ENCODE data around the gene KLHL25.

The KLHL25 gene

DNA sequence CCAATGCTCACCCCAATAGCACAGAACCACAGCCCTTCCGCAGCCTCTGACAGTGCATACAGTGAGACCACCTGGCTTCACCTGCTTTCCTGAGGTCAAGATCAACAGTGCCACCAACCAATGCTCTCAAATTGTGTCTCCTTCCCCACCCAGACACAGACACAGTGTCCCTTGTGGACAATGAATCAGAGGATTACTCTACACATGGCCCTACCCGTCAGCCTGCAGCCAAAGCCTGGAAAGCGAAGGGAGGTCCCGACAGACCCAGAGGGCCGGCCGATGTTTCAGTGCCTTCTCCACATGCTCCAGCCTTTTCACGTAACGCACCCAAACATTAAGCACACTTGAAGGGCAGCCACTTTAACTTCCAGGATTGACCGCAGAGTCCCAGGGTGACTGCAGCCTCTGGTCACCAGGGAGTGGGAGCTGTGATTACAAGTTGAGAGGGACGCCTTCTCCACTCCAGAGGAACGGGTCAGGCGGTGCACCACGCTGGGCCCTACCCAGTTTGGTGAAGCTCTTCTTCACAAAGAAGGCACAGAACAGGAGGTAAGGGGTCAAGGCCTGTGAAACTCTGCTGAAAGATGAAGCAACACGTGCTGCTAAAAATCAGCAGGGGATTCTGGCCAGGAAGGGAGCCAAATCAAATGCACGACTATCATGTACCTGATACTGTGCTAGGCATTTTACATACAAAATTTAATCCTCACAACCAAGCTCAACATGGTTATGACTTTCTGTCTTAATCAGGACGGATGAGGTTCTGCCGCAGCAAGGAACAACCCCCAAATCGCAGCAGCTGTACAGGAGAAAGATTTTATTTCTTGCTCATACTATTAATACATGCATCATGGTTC is 17.2 kb downstream of the KLHL25 start:
- no peak for DNase-seq

DNA sequence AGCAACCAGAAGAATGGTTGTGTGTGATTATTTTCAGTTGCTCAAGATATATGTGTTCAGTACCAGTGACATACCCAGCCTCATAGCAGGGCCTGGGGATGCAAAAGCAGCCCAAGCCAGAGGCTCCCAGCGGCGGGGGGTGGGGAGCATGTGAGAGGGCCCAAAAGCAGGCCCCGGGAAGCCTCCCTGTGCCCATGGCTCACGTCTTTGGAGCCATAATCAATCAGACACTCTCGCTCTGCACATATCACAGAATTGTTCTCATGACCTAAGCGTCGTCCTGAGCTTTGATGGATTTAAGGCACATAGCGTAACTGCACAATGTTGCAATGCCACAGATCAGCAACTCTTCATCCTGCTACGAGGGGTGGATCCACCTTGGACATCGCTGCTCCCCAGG is 20.8 kb downstream of the KLHL25 start:
- DNase-seq = no peak

DNA sequence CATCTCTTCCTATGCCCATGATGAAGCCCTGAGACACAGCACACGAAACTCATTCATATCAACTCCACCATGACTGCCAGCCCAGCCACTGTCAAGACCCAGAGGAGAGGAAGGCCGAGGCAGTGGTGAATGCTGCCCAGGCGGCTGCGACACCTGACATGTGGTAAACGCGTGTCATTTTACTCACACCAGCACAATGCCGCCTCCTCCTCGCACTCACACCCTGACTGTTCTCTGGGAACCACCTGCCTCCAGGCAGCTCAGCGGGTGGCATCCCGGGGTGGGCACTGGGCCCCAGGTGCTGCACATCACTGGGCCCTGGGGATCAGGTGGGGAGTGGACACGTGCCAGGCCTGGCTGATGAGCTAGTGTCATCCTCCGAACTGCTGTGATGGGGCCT is 21.5 kb downstream of the KLHL25 start:
- no peak for DNase-seq

DNA sequence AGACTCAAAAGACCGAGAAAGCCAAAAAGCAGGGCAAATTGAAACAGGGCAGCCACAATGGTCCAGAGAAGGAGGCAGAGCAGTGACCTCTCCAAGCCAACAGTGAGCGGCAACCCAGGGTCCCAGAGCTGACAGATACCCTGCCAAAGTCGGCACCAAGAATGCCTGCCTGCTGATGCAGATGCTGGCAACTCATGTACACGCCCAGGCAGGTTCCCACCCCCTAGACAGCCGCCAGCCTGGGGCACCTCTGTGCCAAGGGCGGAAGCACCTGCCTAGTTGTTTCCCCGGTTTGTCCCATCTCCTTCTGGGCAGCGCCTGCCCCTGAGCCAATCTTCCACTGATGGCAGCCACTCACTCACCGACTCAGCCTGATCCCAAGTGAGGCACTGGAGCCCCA is 22.1 kb downstream of the KLHL25 start:
- no peak for DNase-seq

DNA sequence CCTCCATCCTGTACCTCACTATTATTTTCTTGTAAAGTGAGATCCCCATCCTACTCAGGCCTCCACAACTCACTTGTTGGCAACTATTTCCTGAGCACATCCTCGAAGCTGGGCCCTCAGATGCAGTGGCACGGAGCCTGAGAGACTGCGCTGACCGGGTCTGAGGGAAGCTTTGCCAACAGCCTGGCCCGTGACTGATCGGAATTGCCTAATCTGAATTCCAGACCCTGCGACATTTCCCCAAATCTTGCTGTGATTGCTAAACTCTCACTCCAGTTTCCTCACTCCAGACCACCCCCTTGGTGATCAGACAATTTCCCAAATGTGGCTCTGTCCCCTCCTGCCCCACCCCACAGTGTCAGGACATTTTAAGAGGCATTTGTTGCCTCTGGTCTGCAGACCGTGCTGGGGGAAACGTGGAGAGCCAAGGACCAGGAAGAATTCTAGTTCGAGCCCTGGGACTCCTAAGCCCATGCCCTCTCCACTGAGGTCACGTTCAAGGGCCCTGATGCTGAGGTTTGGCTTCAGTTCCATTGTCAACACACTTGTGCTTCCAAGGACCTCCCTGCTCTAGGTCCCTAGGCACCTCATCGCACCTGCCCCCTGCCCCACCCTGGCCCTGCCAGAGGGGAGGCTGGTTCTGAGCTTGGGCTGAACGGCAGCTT is 22.8 kb downstream of the KLHL25 start:
- DNase-seq = no peak

DNA sequence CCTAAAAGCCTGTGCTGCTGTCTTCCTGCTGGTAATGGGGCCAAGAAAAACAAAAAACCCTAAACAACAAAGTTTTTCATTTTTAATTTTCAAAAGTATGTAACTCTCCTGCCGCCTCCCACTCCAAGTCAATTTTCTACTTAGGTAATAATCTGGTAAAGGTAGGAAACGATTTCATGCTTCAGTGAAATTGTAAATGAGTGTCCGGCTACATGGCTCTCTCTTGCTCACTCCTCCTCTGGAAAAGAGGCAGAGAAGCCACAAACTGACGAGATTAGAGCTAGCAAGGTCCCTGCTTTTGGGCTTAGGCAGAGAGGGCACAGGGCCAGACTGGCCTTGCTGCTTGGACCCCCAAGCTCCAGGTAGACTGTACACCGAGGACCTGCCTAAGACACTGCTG is 23.5 kb downstream of the KLHL25 start:
- DNase-seq = no peak

DNA sequence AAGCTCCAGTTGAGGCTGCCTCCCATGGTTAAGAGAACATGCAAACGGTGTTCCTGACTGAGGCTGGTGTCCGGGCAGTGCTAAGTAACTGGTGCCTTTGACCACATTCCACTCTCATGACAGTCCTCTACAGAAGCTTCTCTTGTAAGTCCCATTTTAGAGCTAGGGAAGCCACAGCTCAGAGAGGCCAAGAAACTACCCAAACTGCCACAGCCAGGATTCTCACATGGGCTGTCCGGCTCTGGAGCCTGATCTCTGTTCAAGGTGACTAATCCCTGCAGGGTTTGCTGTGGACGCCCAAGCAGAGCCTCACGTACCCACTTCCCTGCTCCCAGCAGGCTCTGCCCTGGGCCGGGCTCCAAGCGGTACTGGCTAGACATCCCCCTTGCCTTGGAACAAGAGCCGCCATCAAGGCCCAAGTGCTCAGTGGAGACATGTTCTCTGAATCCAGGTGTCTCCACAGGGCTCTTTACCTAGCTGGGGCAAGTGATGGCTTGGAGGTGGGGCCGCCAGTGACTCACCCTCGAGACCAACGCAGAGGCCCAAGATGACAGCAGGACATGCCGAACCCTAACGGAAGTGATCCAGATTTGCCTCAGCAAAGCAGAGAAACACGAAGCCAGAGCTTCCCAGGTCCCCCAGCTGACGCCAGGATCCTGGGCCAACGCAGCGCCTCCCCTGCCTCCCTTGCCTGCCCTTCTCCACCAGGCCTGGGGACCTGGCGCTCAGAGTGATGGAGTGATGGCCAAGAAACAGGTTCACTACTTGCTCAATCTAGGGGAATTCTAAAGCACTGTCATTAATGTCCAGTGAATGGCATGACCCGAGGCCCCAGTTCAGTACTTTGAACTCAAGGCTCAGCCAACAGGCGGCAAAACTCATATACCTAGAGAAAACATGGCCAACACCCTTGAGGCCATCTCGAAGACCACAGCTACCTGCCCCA is 24.4 kb downstream of the KLHL25 start:
- DNase-seq = no peak

DNA sequence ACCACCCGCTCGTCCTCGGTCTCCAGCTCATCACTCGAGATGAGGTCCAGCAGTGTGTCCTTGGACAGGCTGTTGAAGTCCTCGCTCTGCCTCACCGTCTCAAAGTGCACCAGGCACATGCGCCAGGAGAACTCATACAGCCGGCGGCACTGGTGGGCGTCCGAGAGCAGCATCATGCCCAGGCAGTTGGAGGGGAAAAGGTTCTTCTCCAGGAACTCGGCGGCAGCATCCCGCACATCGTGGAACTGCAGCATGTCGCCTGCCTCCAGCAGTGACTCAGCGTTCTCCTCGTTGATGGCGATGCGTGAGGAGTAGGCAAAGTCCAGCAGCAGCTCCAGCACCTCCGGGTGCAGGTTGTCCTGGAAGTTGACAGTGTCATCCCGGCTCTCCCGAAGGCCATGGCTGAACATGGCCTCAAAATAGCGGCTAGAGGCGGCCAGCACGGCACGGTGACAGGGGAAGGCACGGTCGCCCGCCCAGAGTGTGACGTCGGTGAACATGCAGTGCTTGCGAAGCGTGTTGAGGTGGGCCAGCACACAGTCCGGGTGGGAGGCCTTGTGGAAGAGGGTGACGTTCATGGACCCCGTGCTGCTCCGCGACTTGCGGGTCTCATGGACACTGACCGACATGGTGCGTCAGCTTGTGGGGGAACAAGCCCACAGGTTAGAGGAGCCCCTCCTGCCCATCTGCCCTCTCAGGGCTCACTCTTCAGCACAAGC is 25.4 kb downstream of the KLHL25 start:
- DNase-seq = no peak

DNA sequence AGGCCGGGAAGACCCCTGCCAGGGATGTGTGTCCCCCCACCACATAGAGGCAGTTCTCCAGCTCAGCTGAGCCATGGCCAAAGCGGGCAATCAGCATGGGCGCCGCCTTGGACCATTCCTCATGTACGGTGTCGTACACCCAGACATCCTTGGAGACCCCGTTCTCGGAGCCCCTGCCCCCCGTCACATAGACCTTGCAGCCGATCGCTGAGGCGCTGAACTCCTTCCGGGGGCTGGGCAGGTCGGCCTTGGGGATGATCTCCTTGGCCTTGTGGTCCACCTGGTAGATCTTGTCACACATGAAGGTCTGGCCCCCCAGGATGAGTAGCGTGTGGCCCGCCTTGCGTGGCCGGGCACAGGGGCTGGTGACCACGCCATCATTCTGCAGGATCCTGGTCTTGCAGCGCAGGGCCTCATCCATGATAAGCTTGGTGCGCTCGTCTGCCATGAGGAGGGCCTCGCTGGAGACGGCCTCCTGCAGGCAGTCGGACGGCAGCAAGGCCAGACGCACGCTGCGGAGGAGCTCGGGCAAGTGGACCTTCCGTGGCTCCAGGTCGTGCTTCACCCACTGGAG is 26.0 kb downstream of the KLHL25 start:
- no peak for DNase-seq

DNA sequence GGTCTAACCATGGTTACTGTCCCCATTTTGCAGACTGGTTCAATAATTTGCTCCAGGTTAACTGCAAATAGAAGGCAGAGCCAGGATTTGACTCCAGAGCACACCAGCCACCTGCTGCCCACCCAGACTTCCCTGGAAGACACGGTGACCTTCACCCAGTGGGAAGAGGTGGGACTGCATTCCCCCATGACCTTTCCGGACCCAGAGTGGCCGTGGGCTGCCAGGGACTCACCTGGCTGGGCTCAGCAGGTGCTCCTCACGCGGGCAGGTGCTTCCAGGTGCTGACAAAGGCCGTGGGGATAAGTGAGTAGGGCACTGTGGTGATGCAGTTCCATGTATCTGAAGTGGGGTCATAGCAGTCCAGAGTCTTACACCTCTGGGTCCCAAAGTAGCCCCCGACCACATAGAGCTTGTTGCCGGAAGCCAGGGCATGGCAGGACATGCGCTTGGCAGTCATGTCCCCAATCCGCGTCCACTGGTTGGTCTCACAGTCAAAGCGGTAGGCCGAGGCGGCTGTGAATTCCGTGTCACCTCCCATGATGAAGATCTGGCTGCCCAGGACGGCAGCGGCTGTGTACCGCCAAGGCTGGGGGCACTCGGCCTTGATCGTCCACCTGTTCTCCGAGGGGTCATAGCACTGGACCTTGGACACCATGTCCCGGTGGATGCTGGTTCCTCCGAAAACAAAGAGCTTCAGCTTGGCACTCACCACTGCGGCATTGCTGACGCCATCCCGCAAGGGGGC is 26.8 kb downstream of the KLHL25 start:
- no peak for DNase-seq

DNA sequence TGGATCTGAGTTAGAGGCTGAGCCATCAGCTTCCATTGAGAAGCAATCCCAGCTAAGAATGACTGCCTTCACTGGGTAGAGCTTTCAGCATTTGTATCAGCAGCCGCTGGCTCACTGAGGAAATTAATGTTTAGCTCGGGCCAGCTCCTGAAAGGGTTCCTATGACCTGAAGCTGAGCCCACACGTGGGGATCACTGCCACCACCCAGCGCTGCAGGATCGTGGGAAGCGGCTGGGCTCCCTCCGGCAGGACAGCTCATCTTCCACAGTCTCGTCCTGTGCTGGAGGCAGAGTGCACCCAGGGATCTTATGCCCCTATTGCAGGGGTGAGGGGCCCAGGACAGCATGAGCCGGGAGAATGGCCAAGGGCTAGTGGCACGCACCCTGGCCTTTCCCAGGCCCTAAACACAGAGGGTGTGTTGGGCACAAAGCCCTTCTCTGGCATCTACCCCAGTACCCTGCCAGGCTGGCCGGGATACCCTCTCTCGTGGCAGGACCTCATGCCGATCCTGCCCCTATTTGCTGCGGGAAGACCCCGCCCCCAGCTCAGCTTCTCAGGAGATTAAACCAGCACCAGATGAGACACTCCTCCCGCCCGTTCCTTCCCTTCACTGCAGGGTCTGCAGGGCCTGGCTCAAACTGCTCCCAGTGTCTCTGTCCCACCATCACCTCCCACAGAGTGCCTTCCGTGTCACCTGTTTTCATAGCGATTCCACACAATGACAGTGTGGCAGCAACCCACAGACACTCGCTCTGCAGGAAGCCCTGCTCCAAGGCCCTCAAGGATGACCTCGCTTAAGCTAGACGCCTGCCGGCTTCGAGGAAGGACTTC is 28.5 kb downstream of the KLHL25 start:
- no peak for DNase-seq

DNA sequence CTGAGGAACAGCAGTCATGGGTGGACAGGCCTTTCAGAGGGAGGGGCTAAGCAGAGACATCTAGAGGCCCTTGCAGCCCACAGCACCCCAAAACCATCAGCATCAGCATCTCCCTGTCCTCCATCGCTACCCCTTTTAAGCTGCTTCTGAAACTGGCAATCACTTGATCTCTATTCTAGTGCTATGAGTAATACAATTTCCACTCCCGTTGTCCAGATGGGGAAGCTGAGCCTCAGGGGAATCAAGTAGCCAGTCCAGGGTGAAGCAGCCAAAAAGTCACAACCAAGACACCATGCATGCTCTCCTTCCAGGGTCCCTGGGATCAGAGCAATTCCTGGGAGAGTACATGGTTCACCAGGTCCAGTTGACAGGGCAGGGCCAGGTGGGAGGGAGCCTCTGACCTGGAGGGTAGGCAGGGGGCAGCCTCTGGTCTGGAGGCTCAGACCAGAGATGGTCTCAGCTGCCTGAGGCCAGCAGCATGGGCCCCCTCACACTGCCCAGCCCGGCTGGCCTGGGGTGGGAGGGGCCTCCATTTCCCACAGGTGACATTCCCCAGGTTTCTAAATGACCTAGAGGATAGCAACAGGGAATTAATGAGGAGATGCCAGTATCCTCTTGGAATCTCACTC is 30.0 kb downstream of the KLHL25 start:
- DNase-seq = no peak

DNA sequence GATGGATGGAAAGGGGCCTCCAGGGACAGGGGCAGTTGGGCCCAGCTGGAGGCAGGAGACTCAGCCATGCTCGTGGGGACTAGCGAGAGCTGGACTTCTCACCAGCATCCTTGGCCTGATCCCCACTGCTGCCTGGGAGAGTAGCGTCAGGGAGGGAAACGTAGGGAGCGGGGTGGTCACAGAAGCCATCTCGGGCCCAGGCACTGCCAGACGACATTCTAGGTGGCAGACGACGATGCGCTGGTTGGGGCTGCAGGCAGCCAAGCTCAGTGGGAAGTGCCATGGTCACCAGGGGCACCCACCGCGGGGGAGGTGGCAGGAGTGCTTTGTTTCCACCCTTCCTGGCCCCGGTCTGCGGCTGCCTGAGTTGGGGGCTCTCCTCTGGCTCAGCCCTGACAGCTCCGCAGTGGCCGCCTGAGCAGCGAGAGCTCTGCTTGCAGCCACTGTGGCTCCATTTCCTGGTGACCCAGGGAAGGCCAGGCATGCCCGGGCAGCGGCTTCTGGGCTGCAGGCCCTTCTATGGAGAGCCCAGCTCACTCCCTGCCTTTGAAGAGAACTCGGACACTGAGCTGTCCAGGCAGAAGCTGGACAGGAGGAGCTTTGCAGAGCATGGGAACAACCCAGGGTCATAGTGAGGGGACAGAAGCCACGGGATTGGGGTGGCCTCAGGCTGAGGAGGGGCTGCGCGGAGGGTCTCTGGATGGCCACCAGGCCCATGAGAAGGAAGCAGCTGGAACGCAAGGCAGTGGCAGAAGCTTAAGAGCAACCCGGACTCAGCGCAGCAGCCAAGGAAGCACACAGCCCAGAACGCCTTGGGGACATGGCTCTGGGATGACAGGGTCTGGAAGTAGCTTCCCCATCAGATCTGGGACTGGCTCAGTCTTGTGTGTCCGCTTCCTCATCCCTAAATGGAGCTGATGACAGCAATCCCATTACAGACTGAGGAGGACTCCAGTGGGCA is 30.8 kb downstream of the KLHL25 start:
- DNase-seq = no peak

DNA sequence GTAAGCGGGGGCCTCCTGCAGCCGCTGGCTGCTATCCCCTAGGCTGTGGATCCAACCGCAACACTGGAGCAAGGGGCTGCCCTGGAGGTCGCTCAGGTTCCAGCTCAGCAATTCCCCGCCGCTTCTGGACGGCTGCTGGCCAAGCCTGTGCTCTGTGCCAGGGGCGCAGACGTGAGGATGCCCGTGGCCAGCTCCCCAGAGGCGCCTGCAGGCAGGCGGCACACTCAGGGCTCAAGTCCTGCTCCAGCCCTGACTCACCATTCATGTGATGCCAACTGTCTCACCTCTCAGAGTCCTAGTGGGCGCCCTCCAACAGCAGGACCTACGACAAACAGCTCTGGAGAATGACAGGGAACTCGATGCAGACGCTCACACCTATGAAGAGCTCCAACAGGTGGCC is 31.6 kb downstream of the KLHL25 start:
- DNase-seq = no peak

DNA sequence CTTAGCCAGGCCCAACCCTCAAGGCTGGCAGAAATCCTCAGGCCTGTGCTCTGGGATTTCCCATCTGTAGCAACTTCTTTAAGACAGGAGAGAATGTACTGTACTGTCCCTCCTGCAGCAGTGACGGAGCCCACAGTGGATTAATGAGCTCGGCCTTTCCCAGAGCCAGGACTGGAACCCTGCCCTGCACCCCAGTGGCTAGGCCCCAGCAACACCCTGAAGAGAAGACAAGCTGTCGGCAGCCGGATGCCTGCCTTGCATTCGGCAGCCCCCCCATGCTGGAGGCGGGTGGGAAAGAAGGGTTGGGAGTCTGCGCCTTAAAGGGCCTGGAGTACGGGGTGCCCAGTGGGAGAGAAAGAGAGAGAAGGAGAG is 32.0 kb downstream of the KLHL25 start:
- no peak for DNase-seq

DNA sequence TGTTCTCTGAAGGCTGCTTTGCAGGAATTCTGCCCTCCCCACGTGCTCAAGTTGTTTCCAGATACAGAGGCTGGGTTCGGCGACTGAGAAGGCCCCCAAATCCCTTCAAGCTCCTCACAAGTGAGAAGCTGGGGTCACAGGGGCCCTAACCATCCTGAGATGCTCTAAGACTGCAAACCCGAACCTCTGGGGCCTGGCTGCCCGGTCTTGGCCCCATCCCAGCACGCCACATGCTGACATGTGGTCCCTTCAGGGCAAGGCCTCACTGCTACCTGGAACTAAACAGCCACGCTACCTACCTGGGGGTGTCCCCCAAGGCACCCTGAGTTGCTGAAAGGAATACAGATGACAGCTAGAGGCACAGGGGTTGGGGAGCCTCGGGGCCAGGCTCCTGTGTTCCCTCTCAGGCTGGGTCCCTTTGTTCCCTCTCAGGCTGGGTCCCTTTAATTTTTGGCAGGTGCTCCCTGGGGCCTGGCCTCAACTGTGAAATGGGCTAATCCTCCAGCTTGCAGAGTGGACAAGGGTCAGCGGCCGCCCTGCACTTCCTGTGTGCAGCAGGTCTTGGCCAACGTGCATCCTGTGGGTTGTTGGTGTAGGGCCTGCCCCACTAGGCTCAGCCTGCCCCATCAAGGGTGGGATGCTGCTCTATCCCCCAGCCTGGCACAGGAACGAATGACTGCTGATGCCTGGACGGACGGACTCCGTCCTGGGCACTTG is 32.5 kb downstream of the KLHL25 start:
- no peak for DNase-seq

DNA sequence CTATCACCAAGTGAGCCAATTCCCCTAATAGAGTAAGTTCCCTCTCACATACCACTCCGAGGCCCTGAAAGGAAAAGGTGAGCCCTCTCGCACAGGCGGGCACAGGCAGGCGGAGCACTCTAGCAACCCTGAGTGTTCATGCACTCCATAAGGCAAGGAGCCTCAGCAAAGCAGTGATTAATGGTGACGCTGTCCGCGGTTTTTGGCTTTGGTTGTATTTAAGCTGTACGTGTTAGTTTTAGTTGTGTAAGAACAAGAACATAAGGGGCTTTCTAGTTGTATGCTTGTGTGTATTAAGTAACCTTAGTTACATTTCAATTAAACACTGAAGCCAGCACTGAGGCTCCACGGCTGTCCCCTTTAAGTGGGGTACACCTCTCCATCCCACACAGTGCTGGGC is 33.1 kb downstream of the KLHL25 start:
- no peak for DNase-seq

Measured in activated effector memory CD4-positive, alpha-beta T cell treated with anti-CD3 and anti-CD28 coated beads, Interleukin-2, amount 50 U/mL, for 16 hours (primary cell).